ENCODE measurements around the gene C10orf95. TPM values are rescaled to one million over a fixed set of nuclear protein-coding genes. Genes with fewer than 3 reads are reported as not detected.
A peak's percentile ranks its signal among the peaks of the same experiment; 100 is the strongest.

The C10orf95 gene
- total RNA-seq, 1 donor from 2014 or later, result not detected

GRCh38 chr10:102435529-102436233 lies 15.7 kb downstream of the C10orf95 start:
- TF ChIP-seq CTCF (IDR thresholded peaks at IDR 0.05; ENCODE audit: partially characterized antibody, unreplicated experiment), result no peak
- no peak overlapping the region for H3K4me3 Mint-ChIP-seq (ENCODE audit: unreplicated experiment)
- DNase-seq, result no peak
- H3K4me1 Mint-ChIP-seq (ENCODE audit: low read depth, unreplicated experiment), result peaks cover 8% of the 10 kb centered on the region
- peaks cover 7% of the 10 kb centered on the region for H3K9me3 Mint-ChIP-seq (ENCODE audit: unreplicated experiment)
- H3K27me3 Mint-ChIP-seq (ENCODE audit: unreplicated experiment), result peaks cover 15% of the 10 kb centered on the region
- H3K36me3 Mint-ChIP-seq (ENCODE audit: unreplicated experiment), result no peaks in the 10 kb centered on the region
- H3K27ac Mint-ChIP-seq (ENCODE audit: unreplicated experiment), result no peak overlapping the region

DNA sequence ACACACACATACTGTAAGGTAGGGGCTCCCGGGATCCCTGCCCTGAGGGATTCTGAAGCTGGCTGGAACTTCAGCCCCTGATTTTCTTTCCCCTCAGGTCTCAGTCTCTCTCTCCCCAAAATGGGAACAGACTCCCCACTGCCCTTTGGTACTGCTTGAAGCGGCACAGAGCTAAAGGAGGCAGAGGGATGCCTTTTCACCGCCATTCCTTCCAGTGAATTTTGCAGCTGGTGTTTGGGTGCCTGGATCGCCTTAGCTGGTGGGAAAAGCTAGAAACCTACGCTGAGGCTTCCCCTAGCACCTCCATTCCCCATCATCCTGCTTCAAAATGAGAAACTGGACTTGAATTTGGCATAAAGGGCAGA lies 16.2 kb downstream of the C10orf95 start:
- peaks cover 8% of the 10 kb centered on the region for H3K4me1 Mint-ChIP-seq (ENCODE audit: low read depth, unreplicated experiment)
- H3K9me3 Mint-ChIP-seq (ENCODE audit: unreplicated experiment), result peaks cover 7% of the 10 kb centered on the region
- no peak overlapping the region for H3K27ac Mint-ChIP-seq (ENCODE audit: unreplicated experiment)
- H3K27me3 Mint-ChIP-seq (ENCODE audit: unreplicated experiment), result peaks cover 15% of the 10 kb centered on the region
- DNase-seq, result no peak
- no peaks in the 10 kb centered on the region for H3K36me3 Mint-ChIP-seq (ENCODE audit: unreplicated experiment)
- H3K4me3 Mint-ChIP-seq (ENCODE audit: unreplicated experiment), result no peak overlapping the region
- no peak for TF ChIP-seq CTCF (IDR thresholded peaks at IDR 0.05; ENCODE audit: partially characterized antibody, unreplicated experiment)

DNA sequence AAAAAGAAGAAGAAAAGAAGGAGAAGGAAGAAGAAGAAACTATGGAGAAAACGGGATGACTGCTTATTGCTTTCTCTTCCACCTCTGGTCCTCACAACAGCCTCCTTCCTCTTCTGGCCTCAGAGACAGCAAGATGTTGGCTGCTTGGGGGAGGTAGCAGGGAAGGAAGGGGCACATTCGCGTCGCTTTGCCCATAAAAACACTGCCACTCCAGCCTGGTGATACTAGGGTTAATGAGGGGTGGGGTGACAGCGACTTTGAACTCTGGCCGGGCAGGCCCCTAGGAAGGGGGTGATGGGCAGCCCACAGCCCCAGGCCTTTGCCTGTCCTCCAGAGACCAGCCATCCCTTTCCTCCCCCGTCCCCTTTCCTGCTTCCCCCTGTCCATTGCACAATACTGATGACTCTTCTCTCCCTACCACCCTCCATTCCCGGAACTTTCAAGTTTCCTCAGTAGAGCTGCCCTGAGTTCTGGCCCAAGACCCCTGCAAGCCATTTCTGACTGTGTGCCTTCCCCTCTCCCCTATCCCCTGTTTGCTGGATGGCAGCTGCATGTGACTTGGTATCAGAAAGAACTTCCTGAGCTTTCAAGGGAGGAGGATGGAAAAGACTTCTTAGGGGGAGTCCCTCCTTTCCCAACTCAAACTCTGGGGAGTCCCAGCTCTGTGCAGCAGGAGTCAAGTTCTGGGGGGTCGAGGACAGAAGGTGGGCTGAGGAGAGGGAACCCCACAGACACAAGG lies 16.8 kb downstream of the C10orf95 start:
- Mint-ChIP-seq H3K27ac (ENCODE audit: unreplicated experiment) (no peak overlapping the region), H3K4me3 (ENCODE audit: unreplicated experiment) (peak overlapping the region; percentile 15), H3K9me3 (ENCODE audit: unreplicated experiment) (peaks cover 7% of the 10 kb centered on the region), H3K36me3 (ENCODE audit: unreplicated experiment) (no peaks in the 10 kb centered on the region), H3K4me1 (ENCODE audit: low read depth, unreplicated experiment) (peaks cover 8% of the 10 kb centered on the region), H3K27me3 (ENCODE audit: unreplicated experiment) (peaks cover 15% of the 10 kb centered on the region)
- no peak for TF ChIP-seq CTCF (IDR thresholded peaks at IDR 0.05; ENCODE audit: partially characterized antibody, unreplicated experiment)
- no peak for DNase-seq

- H3K36me3 Mint-ChIP-seq (ENCODE audit: unreplicated experiment), result no peaks in the 10 kb centered on the region
- no peak overlapping the region for H3K27ac Mint-ChIP-seq (ENCODE audit: unreplicated experiment)
- H3K4me3 Mint-ChIP-seq (ENCODE audit: unreplicated experiment), result no peak overlapping the region
- peaks cover 8% of the 10 kb centered on the region for H3K4me1 Mint-ChIP-seq (ENCODE audit: low read depth, unreplicated experiment)
- no peak for DNase-seq
- peaks cover 7% of the 10 kb centered on the region for H3K9me3 Mint-ChIP-seq (ENCODE audit: unreplicated experiment)
- no peak for TF ChIP-seq CTCF (IDR thresholded peaks at IDR 0.05; ENCODE audit: partially characterized antibody, unreplicated experiment)
- peaks cover 15% of the 10 kb centered on the region for H3K27me3 Mint-ChIP-seq (ENCODE audit: unreplicated experiment)
These were observed 17.7 kb downstream of the C10orf95 start for GRCh38 chr10:102433619-102434046.

All from glutamatergic neuron (in vitro differentiated cells).